ENCODE results near the gene OTOF. TPM values are rescaled to one million over a fixed set of nuclear protein-coding genes. Genes with fewer than 3 reads are reported as not detected.

The OTOF gene
- total RNA-seq, 1 experiment from 2014 or later: 0.26 TPM

DNA sequence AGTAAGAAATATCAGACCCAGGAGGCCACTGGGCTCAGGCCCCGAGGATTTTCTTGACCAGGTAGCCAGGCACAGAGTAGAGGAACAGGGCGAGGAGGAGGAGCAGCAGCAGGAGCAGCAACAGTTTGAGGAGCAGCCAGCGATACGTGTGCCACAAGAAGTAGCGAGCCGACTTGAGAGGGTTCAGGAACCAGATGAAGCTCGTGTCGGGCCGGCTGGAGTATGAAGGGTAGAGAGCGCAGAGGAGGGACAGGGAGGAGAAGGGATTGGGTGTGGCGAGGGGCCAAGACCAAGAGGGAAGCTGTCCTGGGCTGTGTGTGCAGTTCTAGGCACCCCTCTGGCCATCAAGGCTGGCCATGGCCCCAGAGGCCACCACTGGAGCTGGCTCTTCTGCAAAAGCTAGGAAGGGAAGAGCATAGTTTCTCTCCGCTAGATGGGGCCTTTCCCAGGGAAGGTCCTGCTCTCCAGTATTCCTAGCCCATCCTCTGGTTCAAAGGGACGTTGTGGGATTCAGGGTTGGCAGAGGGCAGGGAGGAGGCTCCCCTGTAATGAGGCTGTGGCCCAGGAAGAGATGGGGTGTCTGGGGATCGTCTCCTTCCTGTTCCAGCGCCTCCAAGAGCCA lies 17.8 kb downstream of the OTOF start:
- no peaks in the 10 kb centered on the region; the same call in 1 of the 2 replicates for H3K27me3 Mint-ChIP-seq (ENCODE audit: low read depth)
- H3K4me3 Mint-ChIP-seq: no peak overlapping the region
- H3K27ac Mint-ChIP-seq: no peak overlapping the region
- POLR2A ChIA-PET: no interaction called here
- peaks cover 10% of the 10 kb centered on the region for H3K4me1 Mint-ChIP-seq
- no peak for DNase-seq (ENCODE audit: low spot score)
- no peaks in the 10 kb centered on the region for H3K36me3 Mint-ChIP-seq
- TF ChIP-seq, protein P1, sequence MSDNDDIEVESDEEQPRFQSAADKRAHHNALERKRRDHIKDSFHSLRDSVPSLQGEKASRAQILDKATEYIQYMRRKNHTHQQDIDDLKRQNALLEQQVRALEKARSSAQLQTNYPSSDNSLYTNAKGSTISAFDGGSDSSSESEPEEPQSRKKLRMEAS (CRISPR knock-in tag; IDR thresholded peaks at IDR 0.05): no peak
- TF ChIP-seq SMAD3 (CRISPR knock-in tag; IDR thresholded peaks at IDR 0.05; ENCODE audit: borderline replicate concordance): no peak
- TF ChIP-seq FOXP1 (CRISPR knock-in tag; IDR thresholded peaks at IDR 0.05; ENCODE audit: borderline replicate concordance): 0 out of 2 replicates have a peak, but pooled peaks have one; percentile 23
- no peak for TF ChIP-seq NR2C2 (CRISPR knock-in tag; IDR thresholded peaks at IDR 0.05)
- TF ChIP-seq, protein P2, sequence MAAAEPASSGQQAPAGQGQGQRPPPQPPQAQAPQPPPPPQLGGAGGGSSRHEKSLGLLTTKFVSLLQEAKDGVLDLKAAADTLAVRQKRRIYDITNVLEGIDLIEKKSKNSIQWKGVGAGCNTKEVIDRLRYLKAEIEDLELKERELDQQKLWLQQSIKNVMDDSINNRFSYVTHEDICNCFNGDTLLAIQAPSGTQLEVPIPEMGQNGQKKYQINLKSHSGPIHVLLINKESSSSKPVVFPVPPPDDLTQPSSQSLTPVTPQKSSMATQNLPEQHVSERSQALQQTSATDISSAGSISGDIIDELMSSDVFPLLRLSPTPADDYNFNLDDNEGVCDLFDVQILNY (CRISPR knock-in tag; IDR thresholded peaks at IDR 0.05): no peak
- TF ChIP-seq RORB (CRISPR knock-in tag; IDR thresholded peaks at IDR 0.05): no peak
- no peaks in the 10 kb centered on the region for H3K9me3 Mint-ChIP-seq
- CTCF ChIA-PET: interaction anchor here (0.6 to 4.0 kb wide), 13 partner anchors 11 to 644 kb away, joined by 3 to 41 read pairs (median 4); partner anchors contain the start of gene OTOF
- peak; percentile 10; the same call in 1 of the 2 replicates for ATAC-seq

DNA sequence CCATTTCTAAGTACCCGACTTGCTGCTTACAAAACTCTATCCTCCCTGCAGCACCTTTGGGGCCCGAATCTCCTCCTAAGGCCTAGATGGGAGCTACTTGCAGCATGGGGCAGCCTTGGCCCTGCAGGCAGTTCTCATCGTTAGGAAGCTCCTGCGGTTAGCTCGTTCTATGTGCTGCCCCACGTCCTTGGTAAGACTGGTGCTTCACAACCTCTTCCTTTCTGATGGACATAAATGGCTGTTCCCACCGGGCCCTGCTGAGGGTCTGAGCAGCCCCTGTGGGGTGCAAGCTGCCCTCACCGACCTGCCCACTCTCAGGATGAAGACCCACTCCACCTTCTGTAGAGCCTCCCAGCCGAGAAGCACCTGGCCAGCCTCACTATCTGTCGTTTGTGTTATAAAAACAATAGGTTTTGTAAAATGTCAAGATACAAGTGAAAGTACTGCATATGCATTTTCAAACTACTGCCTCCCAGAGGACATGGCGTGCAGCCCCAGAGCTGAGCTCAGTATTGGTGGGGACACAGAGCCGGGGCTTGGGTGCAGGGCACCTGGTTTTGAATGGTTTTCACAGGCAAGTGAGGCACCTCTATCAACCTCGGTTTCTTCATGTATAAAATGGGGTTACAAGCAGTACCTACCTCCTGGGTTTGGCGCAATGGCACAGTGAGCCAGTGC lies 19.4 kb downstream of the OTOF start:
- Mint-ChIP-seq H3K9me3 (no peaks in the 10 kb centered on the region), H3K27ac (no peak overlapping the region), H3K4me1 (peaks cover 8% of the 10 kb centered on the region), H3K27me3 (ENCODE audit: low read depth) (no peaks in the 10 kb centered on the region; the same call in 1 of the 2 replicates), H3K36me3 (no peaks in the 10 kb centered on the region), H3K4me3 (no peak overlapping the region)
- ATAC-seq (no peak), DNase-seq (ENCODE audit: low spot score) (no peak)
- POLR2A ChIA-PET: no interaction called here
- CTCF ChIA-PET: interaction anchor here (0.6 to 1.5 kb wide), 9 partner anchors 9 to 814 kb away, joined by 3 to 7 read pairs (median 3); no protein-coding TSS in a partner anchor
- TF ChIP-seq, protein P2 (CRISPR knock-in tag; IDR thresholded peaks at IDR 0.05): no peak
- TF ChIP-seq ZNF121 (CRISPR knock-in tag; IDR thresholded peaks at IDR 0.05): no peak
- TF ChIP-seq SOX15 (CRISPR knock-in tag; IDR thresholded peaks at IDR 0.05): no peak
- TF ChIP-seq, protein P3, sequence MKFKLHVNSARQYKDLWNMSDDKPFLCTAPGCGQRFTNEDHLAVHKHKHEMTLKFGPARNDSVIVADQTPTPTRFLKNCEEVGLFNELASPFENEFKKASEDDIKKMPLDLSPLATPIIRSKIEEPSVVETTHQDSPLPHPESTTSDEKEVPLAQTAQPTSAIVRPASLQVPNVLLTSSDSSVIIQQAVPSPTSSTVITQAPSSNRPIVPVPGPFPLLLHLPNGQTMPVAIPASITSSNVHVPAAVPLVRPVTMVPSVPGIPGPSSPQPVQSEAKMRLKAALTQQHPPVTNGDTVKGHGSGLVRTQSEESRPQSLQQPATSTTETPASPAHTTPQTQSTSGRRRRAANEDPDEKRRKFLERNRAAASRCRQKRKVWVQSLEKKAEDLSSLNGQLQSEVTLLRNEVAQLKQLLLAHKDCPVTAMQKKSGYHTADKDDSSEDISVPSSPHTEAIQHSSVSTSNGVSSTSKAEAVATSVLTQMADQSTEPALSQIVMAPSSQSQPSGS (CRISPR knock-in tag; IDR thresholded peaks at IDR 0.05; ENCODE audit: borderline replicate concordance, low read depth): no peak
- TF ChIP-seq, protein P4, sequence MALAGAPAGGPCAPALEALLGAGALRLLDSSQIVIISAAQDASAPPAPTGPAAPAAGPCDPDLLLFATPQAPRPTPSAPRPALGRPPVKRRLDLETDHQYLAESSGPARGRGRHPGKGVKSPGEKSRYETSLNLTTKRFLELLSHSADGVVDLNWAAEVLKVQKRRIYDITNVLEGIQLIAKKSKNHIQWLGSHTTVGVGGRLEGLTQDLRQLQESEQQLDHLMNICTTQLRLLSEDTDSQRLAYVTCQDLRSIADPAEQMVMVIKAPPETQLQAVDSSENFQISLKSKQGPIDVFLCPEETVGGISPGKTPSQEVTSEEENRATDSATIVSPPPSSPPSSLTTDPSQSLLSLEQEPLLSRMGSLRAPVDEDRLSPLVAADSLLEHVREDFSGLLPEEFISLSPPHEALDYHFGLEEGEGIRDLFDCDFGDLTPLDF (CRISPR knock-in tag; IDR thresholded peaks at IDR 0.05): no peak
- no peak for TF ChIP-seq ETV6 (CRISPR knock-in tag; IDR thresholded peaks at IDR 0.05)
- TF ChIP-seq FOXJ3 (CRISPR knock-in tag; IDR thresholded peaks at IDR 0.05; ENCODE audit: borderline replicate concordance): no peak
- no peak for TF ChIP-seq SMAD4 (CRISPR knock-in tag; IDR thresholded peaks at IDR 0.05)
- TF ChIP-seq ZNF671 (CRISPR knock-in tag; IDR thresholded peaks at IDR 0.05): no peak
- no peak for TF ChIP-seq ZBTB21 (CRISPR knock-in tag; IDR thresholded peaks at IDR 0.05; ENCODE audit: borderline replicate concordance)
- no peak for TF ChIP-seq MYBL2 (CRISPR knock-in tag; IDR thresholded peaks at IDR 0.05)
- no peak for TF ChIP-seq CBFB (CRISPR knock-in tag; IDR thresholded peaks at IDR 0.05; ENCODE audit: low read depth)
- no peak for TF ChIP-seq FOXK1 (CRISPR knock-in tag; IDR thresholded peaks at IDR 0.05)
- no peak for TF ChIP-seq NFYB (CRISPR knock-in tag; conservative IDR thresholded peaks at IDR 0.05; ENCODE audit: low read depth)
- TF ChIP-seq MXD4 (CRISPR knock-in tag; IDR thresholded peaks at IDR 0.05; ENCODE audit: borderline replicate concordance): no peak
- TF ChIP-seq, protein P5, sequence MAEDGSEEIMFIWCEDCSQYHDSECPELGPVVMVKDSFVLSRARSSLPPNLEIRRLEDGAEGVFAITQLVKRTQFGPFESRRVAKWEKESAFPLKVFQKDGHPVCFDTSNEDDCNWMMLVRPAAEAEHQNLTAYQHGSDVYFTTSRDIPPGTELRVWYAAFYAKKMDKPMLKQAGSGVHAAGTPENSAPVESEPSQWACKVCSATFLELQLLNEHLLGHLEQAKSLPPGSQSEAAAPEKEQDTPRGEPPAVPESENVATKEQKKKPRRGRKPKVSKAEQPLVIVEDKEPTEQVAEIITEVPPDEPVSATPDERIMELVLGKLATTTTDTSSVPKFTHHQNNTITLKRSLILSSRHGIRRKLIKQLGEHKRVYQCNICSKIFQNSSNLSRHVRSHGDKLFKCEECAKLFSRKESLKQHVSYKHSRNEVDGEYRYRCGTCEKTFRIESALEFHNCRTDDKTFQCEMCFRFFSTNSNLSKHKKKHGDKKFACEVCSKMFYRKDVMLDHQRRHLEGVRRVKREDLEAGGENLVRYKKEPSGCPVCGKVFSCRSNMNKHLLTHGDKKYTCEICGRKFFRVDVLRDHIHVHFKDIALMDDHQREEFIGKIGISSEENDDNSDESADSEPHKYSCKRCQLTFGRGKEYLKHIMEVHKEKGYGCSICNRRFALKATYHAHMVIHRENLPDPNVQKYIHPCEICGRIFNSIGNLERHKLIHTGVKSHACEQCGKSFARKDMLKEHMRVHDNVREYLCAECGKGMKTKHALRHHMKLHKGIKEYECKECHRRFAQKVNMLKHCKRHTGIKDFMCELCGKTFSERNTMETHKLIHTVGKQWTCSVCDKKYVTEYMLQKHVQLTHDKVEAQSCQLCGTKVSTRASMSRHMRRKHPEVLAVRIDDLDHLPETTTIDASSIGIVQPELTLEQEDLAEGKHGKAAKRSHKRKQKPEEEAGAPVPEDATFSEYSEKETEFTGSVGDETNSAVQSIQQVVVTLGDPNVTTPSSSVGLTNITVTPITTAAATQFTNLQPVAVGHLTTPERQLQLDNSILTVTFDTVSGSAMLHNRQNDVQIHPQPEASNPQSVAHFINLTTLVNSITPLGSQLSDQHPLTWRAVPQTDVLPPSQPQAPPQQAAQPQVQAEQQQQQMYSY (CRISPR knock-in tag; IDR thresholded peaks at IDR 0.05): no peak
- TF ChIP-seq, protein P6, sequence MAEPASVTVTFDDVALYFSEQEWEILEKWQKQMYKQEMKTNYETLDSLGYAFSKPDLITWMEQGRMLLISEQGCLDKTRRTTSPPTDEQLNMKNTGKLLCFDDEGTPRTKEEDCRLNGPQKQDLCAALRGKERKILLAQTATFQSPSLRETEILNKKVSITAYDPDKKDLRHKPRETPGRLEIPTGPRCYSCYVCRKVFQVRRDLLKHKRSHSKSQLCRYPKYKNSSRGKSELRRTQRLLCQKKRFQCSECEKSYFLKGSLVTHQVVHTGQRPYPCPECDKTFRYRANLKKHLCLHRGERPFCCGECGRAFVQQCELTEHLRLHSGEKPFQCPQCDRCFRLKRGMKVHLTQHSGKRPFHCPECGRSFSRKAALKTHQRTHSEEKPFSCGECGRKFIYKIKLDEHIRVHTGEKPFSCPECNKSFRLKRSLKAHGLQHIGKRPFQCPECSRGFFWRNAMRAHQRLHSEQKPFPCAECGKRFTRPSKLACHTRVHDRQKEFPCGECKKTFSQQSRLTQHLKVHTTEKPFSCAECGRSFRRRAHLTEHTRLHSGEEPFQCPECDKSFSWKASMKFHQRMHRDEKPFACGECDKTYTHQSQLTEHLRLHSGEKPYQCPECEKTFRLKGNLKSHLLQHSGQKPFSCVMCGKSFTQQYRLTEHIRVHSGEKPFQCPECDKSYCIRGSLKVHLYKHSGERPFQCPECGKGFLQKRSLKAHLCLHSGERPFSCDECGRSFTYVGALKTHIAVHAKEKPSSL (CRISPR knock-in tag; conservative IDR thresholded peaks at IDR 0.05): no peak
